Subcutaneous adipose tissue (tissue), 4 donors: ENCODE measurements around the gene IQSEC2. TPM values are rescaled to one million over a fixed set of nuclear protein-coding genes. Genes with fewer than 3 reads are reported as not detected.

Source experiments
- total RNA-seq, 4 donors: library from RNA; depleted of rRNA; stranded (reverse); fragments of >200 nt; gene quantifications; one replicate each; pipeline ENCODE4 v1.1.0, GENCODE V29; 2016
- TF ChIP-seq, protein P1 (sequence below): fragments of 450-650 bp; IDR thresholded peaks from one replicate; pipeline ENCODE4 v1.5.1; 2016; ENCODE audit warnings: low read depth, mild to moderate bottlenecking, control low read depth, antibody characterized with exemption, moderate library complexity

The IQSEC2 gene
- total RNA-seq, 4 donors from 2014 or later: 13.0 to 24.5 (median 19.2) TPM

DNA sequence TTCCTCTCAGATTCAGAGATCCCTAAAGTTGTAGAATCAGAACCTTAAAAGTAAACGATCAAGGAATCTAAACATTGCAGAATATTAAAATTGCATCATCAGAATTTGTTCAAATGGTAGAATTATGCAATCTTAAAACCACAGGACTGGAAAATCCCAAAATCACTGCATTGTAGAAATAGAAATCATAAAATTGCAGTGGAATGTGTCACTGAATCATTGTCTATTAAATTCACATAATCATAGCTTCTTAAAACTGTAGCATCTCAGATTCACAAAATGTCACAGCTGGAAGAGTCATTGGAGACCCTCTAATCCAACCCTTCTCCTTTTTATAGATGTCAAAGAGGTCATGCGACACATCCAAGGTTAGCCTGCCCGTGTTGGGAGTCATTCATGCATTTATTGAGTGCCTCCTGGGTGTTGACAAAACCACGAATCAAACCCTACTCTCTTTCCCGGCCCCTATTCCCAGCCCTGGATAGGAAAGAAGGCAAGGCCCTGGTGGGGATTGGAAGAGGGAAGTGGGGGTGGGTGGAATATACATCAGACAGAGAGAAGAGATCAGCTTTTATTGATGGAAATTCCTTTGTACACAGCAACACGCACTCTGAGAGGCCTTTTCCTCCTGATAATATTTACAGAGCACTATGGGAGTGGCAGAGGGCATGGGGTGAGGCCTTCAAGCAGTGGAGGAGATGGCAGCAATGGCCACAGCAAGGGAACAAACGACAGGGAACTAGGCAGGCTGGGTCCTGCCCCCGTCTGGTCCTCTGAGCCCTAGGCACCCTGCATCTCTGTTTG lies 15.4 kb downstream of the IQSEC2 start:
- TF ChIP-seq, protein P1, sequence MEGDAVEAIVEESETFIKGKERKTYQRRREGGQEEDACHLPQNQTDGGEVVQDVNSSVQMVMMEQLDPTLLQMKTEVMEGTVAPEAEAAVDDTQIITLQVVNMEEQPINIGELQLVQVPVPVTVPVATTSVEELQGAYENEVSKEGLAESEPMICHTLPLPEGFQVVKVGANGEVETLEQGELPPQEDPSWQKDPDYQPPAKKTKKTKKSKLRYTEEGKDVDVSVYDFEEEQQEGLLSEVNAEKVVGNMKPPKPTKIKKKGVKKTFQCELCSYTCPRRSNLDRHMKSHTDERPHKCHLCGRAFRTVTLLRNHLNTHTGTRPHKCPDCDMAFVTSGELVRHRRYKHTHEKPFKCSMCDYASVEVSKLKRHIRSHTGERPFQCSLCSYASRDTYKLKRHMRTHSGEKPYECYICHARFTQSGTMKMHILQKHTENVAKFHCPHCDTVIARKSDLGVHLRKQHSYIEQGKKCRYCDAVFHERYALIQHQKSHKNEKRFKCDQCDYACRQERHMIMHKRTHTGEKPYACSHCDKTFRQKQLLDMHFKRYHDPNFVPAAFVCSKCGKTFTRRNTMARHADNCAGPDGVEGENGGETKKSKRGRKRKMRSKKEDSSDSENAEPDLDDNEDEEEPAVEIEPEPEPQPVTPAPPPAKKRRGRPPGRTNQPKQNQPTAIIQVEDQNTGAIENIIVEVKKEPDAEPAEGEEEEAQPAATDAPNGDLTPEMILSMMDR: no peak

DNA sequence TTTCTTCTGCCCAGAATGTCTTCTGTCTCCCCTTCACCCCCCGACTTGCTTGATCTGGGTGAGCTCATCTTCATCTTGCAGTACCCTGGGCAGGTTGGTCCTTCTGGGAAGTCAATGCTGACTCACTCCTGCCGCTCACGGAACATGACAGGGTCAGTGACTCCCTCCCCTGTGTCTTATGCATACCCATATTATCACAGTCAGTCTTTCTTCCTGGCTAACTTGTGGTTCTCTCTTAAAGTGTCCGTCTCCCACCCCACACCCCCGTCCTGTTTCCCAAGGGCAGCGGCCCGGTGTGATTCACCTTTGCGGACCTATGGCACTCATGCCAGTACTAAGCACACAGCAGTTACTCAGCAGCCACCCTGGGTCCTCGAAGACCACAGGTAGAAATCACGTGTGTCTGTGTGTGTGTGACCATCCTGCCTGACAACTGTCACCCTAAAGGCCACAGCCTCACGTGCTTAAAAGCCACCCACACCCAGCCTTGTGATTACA lies 17.7 kb downstream of the IQSEC2 start:
- TF ChIP-seq, protein P1: no peak

DNA sequence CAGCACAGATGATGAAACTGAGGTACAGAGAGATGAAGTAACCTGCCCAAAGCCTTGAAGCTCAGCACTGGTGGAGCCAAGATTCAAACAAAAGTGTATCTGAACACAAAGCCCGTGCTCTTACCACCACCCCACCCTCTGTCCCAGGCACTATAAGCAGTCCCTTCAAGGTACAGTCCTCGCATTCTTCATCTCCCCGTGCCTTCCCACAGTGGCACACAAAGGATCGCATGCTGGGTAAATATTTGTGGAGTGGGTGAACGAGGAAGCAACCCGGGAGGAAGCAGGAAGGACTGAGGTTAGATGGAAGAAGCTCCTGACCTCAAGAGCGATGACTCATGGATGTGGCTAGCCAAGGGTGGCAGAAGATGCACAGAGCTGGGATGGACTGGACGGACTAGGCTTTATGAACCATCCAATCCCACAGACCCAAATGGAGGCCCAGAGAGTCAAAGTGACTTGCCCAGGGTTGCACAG lies 18.4 kb downstream of the IQSEC2 start:
- TF ChIP-seq, protein P1: no peak

DNA sequence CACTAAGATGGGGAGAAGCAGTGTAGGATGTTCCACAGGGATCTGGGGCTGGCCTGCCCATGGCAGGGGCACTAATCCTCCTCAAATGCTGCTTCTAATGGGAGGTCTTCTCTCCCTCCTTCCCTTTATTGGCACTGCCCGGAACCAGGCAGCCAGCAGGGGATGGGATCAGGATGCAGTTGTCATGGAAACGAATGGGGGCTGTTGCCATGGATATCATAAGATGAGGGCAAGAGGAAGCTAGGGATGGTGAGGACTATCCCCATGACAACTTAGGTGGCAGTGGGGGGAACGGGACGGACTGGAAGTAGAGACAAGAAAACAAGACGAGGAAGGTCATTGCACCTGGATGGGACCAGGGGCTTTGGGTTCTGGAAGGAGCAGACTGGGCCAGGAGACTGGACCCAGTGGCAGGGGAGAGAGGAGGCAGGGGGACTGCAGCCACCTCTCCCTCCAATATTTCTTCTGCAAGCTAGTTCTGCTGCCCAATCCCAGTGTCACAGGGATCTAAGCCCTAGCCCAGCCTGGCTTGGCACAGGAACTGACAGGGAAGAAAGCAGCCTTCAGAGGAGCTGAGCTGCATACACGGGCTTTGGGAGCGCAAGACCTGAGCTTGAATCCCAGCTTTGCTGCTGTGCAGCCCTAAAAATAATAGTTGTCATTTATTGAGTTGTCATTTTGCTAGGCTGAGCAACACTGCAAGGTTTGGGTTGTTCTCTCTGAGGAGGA lies 19.0 kb downstream of the IQSEC2 start:
- TF ChIP-seq, protein P1: no peak

DNA sequence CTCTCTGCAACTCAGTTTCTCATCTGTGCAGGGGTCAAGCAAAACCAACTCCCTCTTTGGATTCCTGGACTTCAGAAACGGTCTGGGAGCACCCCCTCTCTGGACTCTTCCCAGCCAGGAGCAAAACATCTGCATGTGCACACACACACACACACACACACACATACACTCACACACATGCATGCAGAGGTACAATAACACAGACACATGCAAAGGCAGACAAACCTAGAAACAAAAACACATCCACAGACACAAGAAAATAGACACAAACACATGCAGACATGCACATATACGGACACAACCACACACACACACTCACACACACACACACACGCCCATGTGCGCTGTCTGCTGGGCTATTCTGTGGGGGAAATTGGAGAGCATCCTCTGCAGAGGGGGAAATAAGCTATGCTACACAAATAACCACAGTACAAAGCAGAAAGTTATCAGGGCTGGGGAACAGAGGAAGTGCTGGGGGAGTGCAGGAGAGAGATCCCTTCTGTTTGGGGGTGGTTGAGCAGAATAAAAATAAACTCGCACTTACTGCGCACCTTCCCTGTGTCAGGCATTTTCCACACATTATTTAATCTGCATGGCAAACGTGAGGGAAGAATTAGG lies 19.9 kb downstream of the IQSEC2 start:
- TF ChIP-seq, protein P1: no peak

DNA sequence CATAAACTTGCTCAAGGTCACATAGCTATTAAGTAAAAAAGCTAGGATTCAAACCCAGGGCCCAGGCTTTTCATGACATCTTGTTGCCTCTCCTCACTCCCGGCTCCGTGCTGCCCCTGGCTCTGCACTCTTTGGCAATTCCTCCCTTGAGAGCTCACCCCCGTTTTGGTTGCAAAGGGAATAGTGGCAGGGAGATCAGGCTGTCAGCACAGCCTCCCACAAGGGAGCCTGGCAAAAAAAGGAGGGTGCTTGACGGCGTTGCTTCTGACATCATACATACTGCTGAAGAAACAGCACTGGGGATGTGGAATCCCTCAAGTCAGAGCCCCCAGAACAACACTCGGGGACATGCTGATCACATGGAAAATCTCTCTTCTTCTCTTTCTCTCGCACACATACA lies 20.5 kb downstream of the IQSEC2 start:
- TF ChIP-seq, protein P1: no peak
